A673 (cell line): ENCODE results near the gene DHRS3. TPM values are rescaled to one million over a fixed set of nuclear protein-coding genes. Genes with fewer than 3 reads are reported as not detected.

Experiments used
- BruUV-seq: library from RNA; stranded (reverse); fragments of 400-500 nt; replicated peaks from 2 replicates; lab custom pipeline; 2021; lab: Mats Ljungman, UMichigan
- CTCF ChIA-PET: fragments of 300-600 bp; sonication (Branson Sonifier 250); formaldehyde crosslinking; loops from one replicate; lab custom pipeline; 2022; ENCODE audit warnings: antibody characterized with exemption; lab: Charles Lee
- POLR2A ChIA-PET: fragments of 300-600 bp; sonication (Branson Sonifier 250); formaldehyde crosslinking; loops from one replicate; lab custom pipeline; 2022; ENCODE audit warnings: antibody characterized with exemption; ENCODE audit not compliant: low non-redundant PET; lab: Charles Lee
- DNase-seq: peaks from one replicate; pipeline ENCODE4 v3.0.0-alpha.2; 2015; ENCODE audit warnings: low spot score
- H3K27ac ChIP-seq: fragments of 200-600 bp; sonication (generic); 2 replicates; pipeline ENCODE4 v1.5.1; 2016; ENCODE audit warnings: mixed run types, low read depth, mild to moderate bottlenecking, mixed read lengths, antibody characterized with exemption, low read length; ENCODE audit not compliant: poor library complexity, severe bottlenecking
- H3K27me3 ChIP-seq: fragments of 200-600 bp; sonication (generic); replicated peaks from 2 replicates; pipeline ENCODE4 v1.6.1; 2017; ENCODE audit warnings: mixed run types, low read depth, mild to moderate bottlenecking, mixed read lengths, antibody characterized with exemption, low read length; ENCODE audit not compliant: insufficient read depth, poor library complexity
- H3K36me3 ChIP-seq: fragments of 200-600 bp; sonication (generic); 2 replicates; pipeline ENCODE4 v1.6.1; 2016; ENCODE audit warnings: mixed run types, mild to moderate bottlenecking, mixed read lengths, antibody characterized with exemption, low read length; ENCODE audit not compliant: insufficient read depth, poor library complexity, severe bottlenecking
- H3K4me1 ChIP-seq: fragments of 200-600 bp; sonication (generic); 2 replicates; pipeline ENCODE4 v1.6.1; 2017; ENCODE audit warnings: mixed run types, mild to moderate bottlenecking, mixed read lengths, antibody characterized with exemption, low read length; ENCODE audit not compliant: insufficient read depth, poor library complexity, severe bottlenecking
- H3K4me3 ChIP-seq: fragments of 200-600 bp; sonication (generic); 2 replicates; pipeline ENCODE4 v1.5.1; 2016; ENCODE audit warnings: low read depth, mixed run types, mild to moderate bottlenecking, mixed read lengths, low read length; ENCODE audit not compliant: poor library complexity, severe bottlenecking
- H3K9me3 ChIP-seq: fragments of 200-600 bp; sonication (generic); 2 replicates; pipeline ENCODE4 v1.6.1; 2016; ENCODE audit warnings: mixed run types, low read depth, mild to moderate bottlenecking, mixed read lengths, antibody characterized with exemption, low read length; ENCODE audit not compliant: poor library complexity, severe bottlenecking
- CTCF ChIP-seq: fragments of 300-800, 200-600 bp; sonication (generic); conservative IDR thresholded peaks from 2 replicates; pipeline ENCODE4 v1.5.1; 2017; ENCODE audit warnings: low read depth, mild to moderate bottlenecking, antibody characterized with exemption, low read length, moderate library complexity, mixed read lengths
- EZH2 ChIP-seq: fragments of 200-600 bp; sonication (generic); IDR thresholded peaks from 2 replicates; pipeline ENCODE4 v1.6.1; 2017; ENCODE audit warnings: borderline replicate concordance, low read depth, mild to moderate bottlenecking, mixed read lengths, antibody characterized with exemption, low read length; ENCODE audit not compliant: poor library complexity, severe bottlenecking
- intact Hi-C: fragments of 100-400 bp; cut with micrococcal nuclease; formaldehyde crosslinking; loops from one replicate; pipeline ENCODE4 v1.10.0; 2022; ENCODE audit not compliant: unreplicated experiment
- total RNA-seq: library from RNA; stranded (reverse); gene quantifications from 2 replicates; pipeline ENCODE4 v1.2.3, GENCODE V29; 2021

Gene DHRS3
- total RNA-seq, 1 experiment from 2014 or later = 2.4 TPM

GRCh38 chr1:12629511-12629956 is 11.5 kb upstream of the DHRS3 start:
- Histone ChIP-seq H3K9me3 (no peaks in the 10 kb centered on the region), H3K36me3 (no peaks in the 10 kb centered on the region), H3K4me3 (no peak overlapping the region), H3K4me1 (peaks cover 5% of the 10 kb centered on the region), H3K27me3 (no peaks in the 10 kb centered on the region), H3K27ac (no peak overlapping the region)
- intact Hi-C loops = loop anchor here (10.0 kb wide), 1 partner anchor 505 kb away; no protein-coding TSS in a partner anchor
- BruUV-seq = no TSS peak
- DNase-seq = no peak
- ChIA-PET POLR2A (no interaction called here), CTCF (no interaction called here)
- no peak for TF ChIP-seq CTCF
- TF ChIP-seq EZH2 = no peak

GRCh38 chr1:12627296-12627695 is 9.3 kb upstream of the DHRS3 start:
- TF ChIP-seq CTCF (no peak), EZH2 (no peak)
- Histone ChIP-seq H3K27ac (no peak overlapping the region), H3K27me3 (no peaks in the 10 kb centered on the region), H3K4me1 (peaks cover 5% of the 10 kb centered on the region), H3K36me3 (no peaks in the 10 kb centered on the region), H3K9me3 (no peaks in the 10 kb centered on the region), H3K4me3 (no peak overlapping the region)
- ChIA-PET POLR2A (no interaction called here), CTCF (no interaction called here)
- intact Hi-C loops = loop anchor here (10.0 kb wide), 1 partner anchor 502 kb away; no protein-coding TSS in a partner anchor
- no peak for DNase-seq
- no TSS peak for BruUV-seq

- H3K4me3 ChIP-seq = no peak overlapping the region
- H3K27me3 ChIP-seq = no peaks in the 10 kb centered on the region
- H3K36me3 ChIP-seq = no peaks in the 10 kb centered on the region
- POLR2A ChIA-PET = no interaction called here
- CTCF ChIA-PET = no interaction called here
- no TSS peak for BruUV-seq
- DNase-seq = no peak
- intact Hi-C loops = loop anchor here (10.0 kb wide), 1 partner anchor 502 kb away; no protein-coding TSS in a partner anchor
- no peak overlapping the region for H3K27ac ChIP-seq
- H3K4me1 ChIP-seq = peaks cover 5% of the 10 kb centered on the region
- H3K9me3 ChIP-seq = no peaks in the 10 kb centered on the region
- TF ChIP-seq EZH2 (no peak), CTCF (no peak)
Measured at GRCh38 chr1:12626888-12627287, 8.9 kb upstream of the DHRS3 start.
